Measurements from ENCODE around the gene ZNF580. TPM values are rescaled to one million over a fixed set of nuclear protein-coding genes. Genes with fewer than 3 reads are reported as not detected.
A peak's percentile ranks its signal among the peaks of the same experiment; 100 is the strongest.

Gene ZNF580
- total and polyA plus RNA-seq, 2 of the 8 experiments (the other 6 are each of a cell fraction or from before 2014, with no cell fraction given), result 12.0 to 24.6 TPM

- Histone ChIP-seq H3K36me3 (ENCODE audit: control insufficient read depth in 2 of 4, insufficient read depth in 4 of 4, low read length in 3 of 4) (peaks cover 7 to 13% (median 10%) of the 10 kb centered on the region in 4 experiments), H3K4ac (replicated peaks; ENCODE audit: insufficient read length, low read depth, low read length) (peak overlapping the region; percentile 96), H2BK20ac (ENCODE audit: low read length) (no peak overlapping the region), H3K27me3 (replicated peaks in 1 of 4; ENCODE audit: control insufficient read depth in 3 of 4, extremely low read depth in 1 of 4, insufficient read depth in 3 of 4, low read length in 3 of 4) (no peaks in the 10 kb centered on the region), H4K91ac (replicated peaks; ENCODE audit: insufficient read length, low read length) (peak overlapping the region; percentile 75), H3K4me3 (ENCODE audit: extremely low read depth in 1 of 4, insufficient read depth in 2 of 4, low read depth in 3 of 4, low read length in 4 of 4) (peak overlapping the region; percentile 68 to 98 (median 80)), H3K9ac (replicated peaks in 1 of 4; ENCODE audit: extremely low read depth in 1 of 4, low read depth in 3 of 4, low read length in 3 of 4) (peak overlapping the region; percentile 41 to 78 (median 56)), H3K18ac (ENCODE audit: extremely low read depth, low read length) (peak overlapping the region; percentile 94), H3K9me3 (ENCODE audit: insufficient read depth in 2 of 2, low read depth in 1 of 2, low read length in 1 of 2) (no peaks in the 10 kb centered on the region; a peak in 1 of 4 replicates), H3K79me1 (ENCODE audit: low read depth, low read length) (peaks cover 11% of the 10 kb centered on the region), H3K56ac (replicated peaks; ENCODE audit: insufficient read length, low read depth, low read length) (peak overlapping the region; percentile 40), H3K23me2 (ENCODE audit: low read depth, low read length) (peaks cover 29% of the 10 kb centered on the region), H4K8ac (ENCODE audit: extremely low read depth, insufficient read depth, low read length) (peak overlapping the region; percentile 81; the same call in 1 of the 2 replicates), H3K4me1 (replicated peaks in 1 of 4; ENCODE audit: control insufficient read depth in 3 of 4, insufficient read depth in 4 of 4, low read length in 3 of 4) (peaks cover 0 to 21% (median 10%) of the 10 kb centered on the region in 4 experiments; a peak in 6 of 7 replicates), H2BK12ac (ENCODE audit: low read depth, low read length) (0 out of 2 replicates have a peak overlapping the region, but pooled peaks have one; percentile 35), H3K79me2 (ENCODE audit: control insufficient read depth in 1 of 2, insufficient read depth in 2 of 2, low read length in 2 of 2) (peaks cover 4 to 24% of the 10 kb centered on the region in 2 experiments; a peak in 3 of 4 replicates), H3K14ac (ENCODE audit: insufficient read length) (no peak overlapping the region), H2BK5ac (ENCODE audit: low read depth, low read length) (peak overlapping the region; percentile 63), H2BK15ac (ENCODE audit: low read length) (no peak overlapping the region), H2BK120ac (replicated peaks; ENCODE audit: low read depth, low read length) (no peak overlapping the region), H4K5ac (ENCODE audit: insufficient read length, low read depth, low read length) (no peak overlapping the region), H3K27ac (ENCODE audit: low read depth, low read length) (peak overlapping the region; percentile 17; the same call in 1 of the 2 replicates), H3K4me2 (ENCODE audit: insufficient read depth in 1 of 2, low read depth in 2 of 2, low read length in 2 of 2) (peak overlapping the region; percentile 87 to 99), H2AFZ (ENCODE audit: low read length) (no peak overlapping the region), H3K23ac (ENCODE audit: insufficient read length) (peak overlapping the region; percentile 61), H2AK5ac (ENCODE audit: low read depth, low read length) (peak overlapping the region; percentile 75; the same call in 1 of the 2 replicates), H4K20me1 (replicated peaks in 1 of 2; ENCODE audit: control insufficient read depth in 1 of 2, insufficient read depth in 2 of 2, low read length in 2 of 2) (peaks cover 0 to 7% of the 10 kb centered on the region in 2 experiments)
- 1% methylated on average over 45 of the region's 65 CpGs; no CpG with 5 or more reads in 1 of the 2 experiments for WGBS, 2 experiments (ENCODE audit: extremely low coverage in 1 of 2, insufficient coverage in 1 of 2, insufficient read length in 1 of 2, insufficient replicate concordance in 2 of 2, low coverage in 1 of 2, low lambda C conversion rate in 2 of 2, missing lambda C conversion rate in 1 of 2)
- FAIRE-seq, result no peak
- CTCF ChIA-PET (ENCODE audit: partially characterized antibody), result interaction anchor here (1.0 to 4.0 kb wide), 5 partner anchors 10 to 62 kb away, joined by 3 to 18 read pairs (median 4); no protein-coding TSS in a partner anchor
- DNase-seq (ENCODE audit: low read depth in 1 of 2, low spot score in 2 of 2), result peak in 1 of 2 experiments; percentile 61
- POLR2A ChIA-PET (ENCODE audit: partially characterized antibody), result interaction anchor here (0.6 to 9.2 kb wide), 12 partner anchors 8 to 760 kb away, joined by 3 to 96 read pairs (median 4); partner anchors contain the start of genes U2AF2, ZNF524, ZNF628 and ZNF784
Observed at GRCh38 chr19:55642153-55643002, 1.6 kb downstream of the ZNF580 start.

Data from H1 (cell line).